ENCODE measurements around the gene GRAMD2A. TPM values are rescaled to one million over a fixed set of nuclear protein-coding genes. Genes with fewer than 3 reads are reported as not detected.

The GRAMD2A gene
- total RNA-seq, result under 1 TPM in 3 of 4 donors, not detected in 1; 0.19 to 0.46 (median 0.24) TPM

GRCh38 chr15:72197460-72198355 is at the start of gene GRAMD2A:
Gene GRAMD2A (minus strand): TSS chr15:72197787.
- peak; percentile 66 for ATAC-seq (ENCODE audit: low FRiP score)
- no peak for TF ChIP-seq CTCF (IDR thresholded peaks at IDR 0.05)
- no peak for DNase-seq (ENCODE audit: low spot score)

GRCh38 chr15:72242775-72243370 is 45.3 kb upstream of the GRAMD2A start:
- no peak for DNase-seq (ENCODE audit: low spot score)
- ATAC-seq (ENCODE audit: low FRiP score), result no peak
- no peak for TF ChIP-seq CTCF (IDR thresholded peaks at IDR 0.05)

- no peak for ATAC-seq (ENCODE audit: low FRiP score)
- no peak for DNase-seq (ENCODE audit: low spot score)
- no peak for TF ChIP-seq CTCF (IDR thresholded peaks at IDR 0.05)
These were observed 42.1 kb upstream of the GRAMD2A start for GRCh38 chr15:72239652-72240051.

GRCh38 chr15:72238586-72238985 is 41.0 kb upstream of the GRAMD2A start:
- TF ChIP-seq CTCF (IDR thresholded peaks at IDR 0.05), result no peak
- no peak for ATAC-seq (ENCODE audit: low FRiP score)

GRCh38 chr15:72237853-72238224 is 40.3 kb upstream of the GRAMD2A start:
- peak; percentile 14 for ATAC-seq (ENCODE audit: low FRiP score)
- DNase-seq (ENCODE audit: low spot score), result no peak
- no peak for TF ChIP-seq CTCF (IDR thresholded peaks at IDR 0.05)

More at GRCh38 chr15:72238586-72238985, 41.0 kb upstream of the GRAMD2A start:
- DNase-seq (ENCODE audit: low spot score), result no peak

GRCh38 chr15:72237029-72237852 is 39.7 kb upstream of the GRAMD2A start:
- ATAC-seq (ENCODE audit: low FRiP score) (peak; percentile 94), DNase-seq (ENCODE audit: low spot score) (peak; percentile 89)
- no peak for TF ChIP-seq CTCF (IDR thresholded peaks at IDR 0.05)

All from omental fat pad (tissue), 4 donors.